ENCODE data around the gene TRIM46. TPM values are rescaled to one million over a fixed set of nuclear protein-coding genes. Genes with fewer than 3 reads are reported as not detected.

Gene TRIM46
- total and polyA plus RNA-seq, 2 experiments from 2014 or later, result 2.1 to 3.4 TPM

GRCh38 chr1:155202198-155202597 is 28.5 kb downstream of the TRIM46 start:
- in situ Hi-C loops (cut with MboI), result no loop called here
- DNase-seq, result no peak

GRCh38 chr1:155202731-155203515 is 29.3 kb downstream of the TRIM46 start:
- Histone ChIP-seq H2AFZ (no peak overlapping the region), H3K9me2 (ENCODE audit: insufficient read depth) (no peaks in the 10 kb centered on the region), H3K9ac (no peak overlapping the region), H3K4me3 (no peak overlapping the region), H4K20me1 (ENCODE audit: insufficient read depth) (no peaks in the 10 kb centered on the region), H3K4me2 (ENCODE audit: unreplicated experiment) (no peak overlapping the region), H3K36me3 (ENCODE audit: low read depth) (no peaks in the 10 kb centered on the region), H3K27ac (no peak overlapping the region), H3K4me1 (ENCODE audit: insufficient read depth) (peaks cover 10% of the 10 kb centered on the region), H3K9me3 (ENCODE audit: low read depth) (no peaks in the 10 kb centered on the region), H3K27me3 (replicated peaks; ENCODE audit: insufficient read depth) (no peaks in the 10 kb centered on the region), H3F3A (ENCODE audit: insufficient read depth) (peaks cover 4% of the 10 kb centered on the region), H3K79me2 (ENCODE audit: insufficient read depth) (no peaks in the 10 kb centered on the region)
- no peak for DNase-seq
- WGBS, 2 experiments (ENCODE audit: low coverage in 1 of 2, low lambda C conversion rate in 2 of 2, missing lambda C conversion rate in 2 of 2), result 89 to 92% methylated on average over 19 of the region's 19 CpGs
- in situ Hi-C loops (cut with MboI), result no loop called here
- TF ChIP-seq EZH2phosphoT487 (IDR thresholded peaks at IDR 0.05; ENCODE audit: insufficient read depth, low read depth) (no peak), EZH2 (IDR thresholded peaks at IDR 0.05; ENCODE audit: insufficient read depth, poor library complexity, severe bottlenecking) (no peak)

More at GRCh38 chr1:155202198-155202597, 28.5 kb downstream of the TRIM46 start:
- no peaks in the 10 kb centered on the region for H3K36me3 ChIP-seq (ENCODE audit: low read depth)
- 64 to 66% methylated on average over 7 of the region's 7 CpGs for WGBS, 2 experiments (ENCODE audit: low coverage in 1 of 2, low lambda C conversion rate in 2 of 2, missing lambda C conversion rate in 2 of 2)
- peaks cover 3% of the 10 kb centered on the region; the same call in 1 of the 2 replicates for H3K4me1 ChIP-seq (ENCODE audit: insufficient read depth)
- H3K9ac ChIP-seq, result no peak overlapping the region
- no peak overlapping the region for H2AFZ ChIP-seq
- no peaks in the 10 kb centered on the region for H3F3A ChIP-seq (ENCODE audit: insufficient read depth)
- no peak for TF ChIP-seq EZH2phosphoT487 (IDR thresholded peaks at IDR 0.05; ENCODE audit: insufficient read depth, low read depth)
- no peaks in the 10 kb centered on the region for H3K27me3 ChIP-seq (replicated peaks; ENCODE audit: insufficient read depth)
- no peaks in the 10 kb centered on the region for H4K20me1 ChIP-seq (ENCODE audit: insufficient read depth)
- H3K27ac ChIP-seq, result no peak overlapping the region
- no peaks in the 10 kb centered on the region for H3K9me3 ChIP-seq (ENCODE audit: low read depth)
- H3K4me2 ChIP-seq (ENCODE audit: unreplicated experiment), result no peak overlapping the region
- no peak overlapping the region for H3K4me3 ChIP-seq
- no peaks in the 10 kb centered on the region for H3K9me2 ChIP-seq (ENCODE audit: insufficient read depth)
- peaks cover under 1% of the 10 kb centered on the region; the same call in 1 of the 2 replicates for H3K79me2 ChIP-seq (ENCODE audit: insufficient read depth)

GRCh38 chr1:155205035-155205434 is 31.4 kb downstream of the TRIM46 start:
- no peaks in the 10 kb centered on the region for H3K9me3 ChIP-seq (ENCODE audit: low read depth)
- peaks cover 9% of the 10 kb centered on the region for H3K79me2 ChIP-seq (ENCODE audit: insufficient read depth)
- H3F3A ChIP-seq (ENCODE audit: insufficient read depth), result peaks cover 4% of the 10 kb centered on the region
- H3K4me2 ChIP-seq (ENCODE audit: unreplicated experiment), result no peak overlapping the region
- no peaks in the 10 kb centered on the region for H4K20me1 ChIP-seq (ENCODE audit: insufficient read depth)
- 86 to 88% methylated on average over 14 of the region's 14 CpGs for WGBS, 2 experiments (ENCODE audit: low coverage in 1 of 2, low lambda C conversion rate in 2 of 2, missing lambda C conversion rate in 2 of 2)
- no peak for TF ChIP-seq EZH2phosphoT487 (IDR thresholded peaks at IDR 0.05; ENCODE audit: insufficient read depth, low read depth)
- TF ChIP-seq EZH2 (IDR thresholded peaks at IDR 0.05; ENCODE audit: insufficient read depth, poor library complexity, severe bottlenecking), result no peak
- no peaks in the 10 kb centered on the region for H3K9me2 ChIP-seq (ENCODE audit: insufficient read depth)
- no peak overlapping the region for H3K9ac ChIP-seq
- in situ Hi-C loops (cut with MboI), result no loop called here
- no peak overlapping the region for H3K27ac ChIP-seq
- H3K36me3 ChIP-seq (ENCODE audit: low read depth), result no peaks in the 10 kb centered on the region
- H3K27me3 ChIP-seq (replicated peaks; ENCODE audit: insufficient read depth), result no peaks in the 10 kb centered on the region
- no peak for DNase-seq
- H2AFZ ChIP-seq, result no peak overlapping the region
- peaks cover 16% of the 10 kb centered on the region for H3K4me1 ChIP-seq (ENCODE audit: insufficient read depth)
- no peak overlapping the region for H3K4me3 ChIP-seq

GRCh38 chr1:155205969-155206593 is 32.4 kb downstream of the TRIM46 start:
- Histone ChIP-seq H3K9me3 (ENCODE audit: low read depth) (no peaks in the 10 kb centered on the region), H3K9ac (no peak overlapping the region), H3F3A (ENCODE audit: insufficient read depth) (peaks cover 4% of the 10 kb centered on the region), H4K20me1 (ENCODE audit: insufficient read depth) (no peaks in the 10 kb centered on the region), H3K4me2 (ENCODE audit: unreplicated experiment) (no peak overlapping the region), H3K27ac (no peak overlapping the region), H3K79me2 (ENCODE audit: insufficient read depth) (peaks cover 13% of the 10 kb centered on the region), H3K9me2 (ENCODE audit: insufficient read depth) (no peaks in the 10 kb centered on the region), H3K27me3 (replicated peaks; ENCODE audit: insufficient read depth) (no peaks in the 10 kb centered on the region), H3K4me1 (ENCODE audit: insufficient read depth) (peaks cover 16% of the 10 kb centered on the region), H3K36me3 (ENCODE audit: low read depth) (no peaks in the 10 kb centered on the region), H3K4me3 (no peak overlapping the region), H2AFZ (no peak overlapping the region)
- TF ChIP-seq EZH2phosphoT487 (IDR thresholded peaks at IDR 0.05; ENCODE audit: insufficient read depth, low read depth) (no peak), EZH2 (IDR thresholded peaks at IDR 0.05; ENCODE audit: insufficient read depth, poor library complexity, severe bottlenecking) (no peak)
- in situ Hi-C loops (cut with MboI), result no loop called here
- no peak for DNase-seq
- 57 to 73% methylated on average over 8 to 9 of the region's 9 CpGs for WGBS, 2 experiments (ENCODE audit: low coverage in 1 of 2, low lambda C conversion rate in 2 of 2, missing lambda C conversion rate in 2 of 2)

All from GM23248 (cell line).